WTC11 (cell line): Measurements from ENCODE around the gene DYRK2. TPM values are rescaled to one million over a fixed set of nuclear protein-coding genes. Genes with fewer than 3 reads are reported as not detected.

Source experiments
- ATAC-seq: fragments of 200-7000 bp; cut with Tn5 transposase; 2 replicates; pipeline ENCODE4 v1.10.0; 2021; ENCODE audit warnings: mild to moderate bottlenecking, moderate library complexity
- CTCF ChIA-PET: fragments of 300-600 bp; sonication (Branson Sonifier 250); formaldehyde crosslinking; loops from one replicate; lab custom pipeline; 2021; ENCODE audit warnings: antibody characterized with exemption; lab: Charles Lee
- POLR2A ChIA-PET: fragments of 350-600 bp; sonication (Branson Sonifier 250); formaldehyde crosslinking; loops from one replicate; lab custom pipeline; 2021; ENCODE audit warnings: antibody characterized with exemption; lab: Charles Lee
- DNase-seq: peaks from one replicate; pipeline ENCODE4 v3.0.0; 2021; ENCODE audit warnings: low spot score
- H3K27ac Mint-ChIP-seq: 2 replicates; pipeline ENCODE4 v1.8.0; 2021; ENCODE audit warnings: mixed read lengths
- H3K27me3 Mint-ChIP-seq: 2 replicates; pipeline ENCODE4 v1.8.0; 2021; ENCODE audit warnings: low read depth, mild to moderate bottlenecking, moderate library complexity, mixed read lengths
- H3K36me3 Mint-ChIP-seq: 2 replicates; pipeline ENCODE4 v1.8.0; 2021; ENCODE audit warnings: mixed read lengths
- H3K4me1 Mint-ChIP-seq: 2 replicates; pipeline ENCODE4 v1.8.0; 2022; ENCODE audit warnings: mixed read lengths
- H3K4me3 Mint-ChIP-seq: 2 replicates; pipeline ENCODE4 v1.8.0; 2021; ENCODE audit warnings: mild to moderate bottlenecking, moderate library complexity, mixed read lengths
- H3K9me3 Mint-ChIP-seq: 2 replicates; pipeline ENCODE4 v1.8.0; 2021; ENCODE audit warnings: mixed read lengths
- ATF1 ChIP-seq: sonication (generic); formaldehyde crosslinking; IDR thresholded peaks from 2 replicates; pipeline ENCODE4 v1.8.1; 2023; ENCODE audit warnings: mild to moderate bottlenecking, moderate library complexity, missing genetic modification reagents
- ATF6 ChIP-seq: sonication (generic); formaldehyde crosslinking; IDR thresholded peaks from 2 replicates; pipeline ENCODE4 v1.8.1; 2023; ENCODE audit warnings: mild to moderate bottlenecking, missing genetic modification reagents
- CDX4 ChIP-seq: fragments of 250-450 bp; sonication (Bioruptor Pico); IDR thresholded peaks from 2 replicates; pipeline ENCODE4 v1.9.0; 2021; ENCODE audit warnings: moderate library complexity, mild to moderate bottlenecking, inconsistent platforms, borderline replicate concordance
- E2F5 ChIP-seq: sonication (generic); formaldehyde crosslinking; IDR thresholded peaks from 2 replicates; pipeline ENCODE4 v1.8.1; 2022; ENCODE audit warnings: mild to moderate bottlenecking, moderate library complexity, missing genetic modification reagents
- ESRRA ChIP-seq: sonication (generic); formaldehyde crosslinking; IDR thresholded peaks from 2 replicates; pipeline ENCODE4 v1.8.1; 2022; ENCODE audit warnings: mild to moderate bottlenecking, missing genetic modification reagents, borderline replicate concordance
- ETV6 ChIP-seq: sonication (generic); formaldehyde crosslinking; IDR thresholded peaks from 2 replicates; pipeline ENCODE4 v1.8.1; 2022; ENCODE audit warnings: mild to moderate bottlenecking, missing genetic modification reagents
- FOXJ3 ChIP-seq: sonication (generic); formaldehyde crosslinking; IDR thresholded peaks from 2 replicates; pipeline ENCODE4 v1.9.0; 2021; ENCODE audit warnings: missing genetic modification reagents, mild to moderate bottlenecking, borderline replicate concordance
- HMGA2 ChIP-seq: fragments of 250-450 bp; sonication (Bioruptor Pico); IDR thresholded peaks from 2 replicates; pipeline ENCODE4 v1.4.0; 2021; ENCODE audit warnings: mild to moderate bottlenecking, moderate library complexity
- KAT7 ChIP-seq: sonication (generic); formaldehyde crosslinking; IDR thresholded peaks from 2 replicates; pipeline ENCODE4 v1.8.1; 2023; ENCODE audit warnings: missing genetic modification reagents, mild to moderate bottlenecking, borderline replicate concordance
- MLX ChIP-seq: sonication (generic); formaldehyde crosslinking; IDR thresholded peaks from 2 replicates; pipeline ENCODE4 v1.8.1; 2023; ENCODE audit warnings: mild to moderate bottlenecking, missing genetic modification reagents, moderate library complexity
- MXD4 ChIP-seq: fragments of 250-450 bp; sonication (Bioruptor Pico); IDR thresholded peaks from 2 replicates; pipeline ENCODE4 v1.8.0; 2021; ENCODE audit warnings: mild to moderate bottlenecking, moderate library complexity, borderline replicate concordance
- NFYB ChIP-seq: sonication (generic); formaldehyde crosslinking; conservative IDR thresholded peaks from 2 replicates; pipeline ENCODE4 v1.8.0; 2022; ENCODE audit warnings: low read depth, missing genetic modification reagents
- NR3C1 ChIP-seq: sonication (generic); formaldehyde crosslinking; conservative IDR thresholded peaks from 2 replicates; pipeline ENCODE4 v1.8.1; 2023; ENCODE audit warnings: low read depth, mild to moderate bottlenecking, missing genetic modification reagents
- TCF7 ChIP-seq: sonication (generic); formaldehyde crosslinking; IDR thresholded peaks from 2 replicates; pipeline ENCODE4 v1.8.0; 2022; ENCODE audit warnings: mild to moderate bottlenecking, low read depth, missing genetic modification reagents, moderate library complexity
- TEAD1 ChIP-seq: sonication (generic); formaldehyde crosslinking; IDR thresholded peaks from 2 replicates; pipeline ENCODE4 v1.8.0; 2022; ENCODE audit warnings: mild to moderate bottlenecking, missing genetic modification reagents
- USF1 ChIP-seq: sonication (generic); formaldehyde crosslinking; IDR thresholded peaks from 2 replicates; pipeline ENCODE4 v1.8.0; 2022; ENCODE audit warnings: mild to moderate bottlenecking, missing genetic modification reagents
- ZBTB43 ChIP-seq: sonication (generic); formaldehyde crosslinking; IDR thresholded peaks from 2 replicates; pipeline ENCODE4 v1.8.1; 2023; ENCODE audit warnings: mild to moderate bottlenecking, missing genetic modification reagents
- ZNF232 ChIP-seq: sonication (generic); formaldehyde crosslinking; IDR thresholded peaks from 2 replicates; pipeline ENCODE4 v1.8.0; 2022; ENCODE audit warnings: mild to moderate bottlenecking, missing genetic modification reagents
- total RNA-seq: library from RNA; stranded (reverse); gene quantifications from 3 replicates; pipeline ENCODE4 v1.2.3, GENCODE V29; 2021

Gene DYRK2
- total RNA-seq, 1 experiment from 2014 or later: 36.1 TPM

- ATAC-seq: no peak
- Mint-ChIP-seq H3K27ac (no peak overlapping the region), H3K27me3 (peaks cover 8% of the 10 kb centered on the region), H3K36me3 (no peaks in the 10 kb centered on the region), H3K4me1 (peaks cover 26% of the 10 kb centered on the region), H3K4me3 (no peak overlapping the region), H3K9me3 (no peaks in the 10 kb centered on the region)
- ChIA-PET CTCF (no interaction called here), POLR2A (no interaction called here)
- TF ChIP-seq ZNF232 (no peak), NR3C1 (CRISPR knock-in tag) (no peak), CDX4 (no peak), MLX (CRISPR knock-in tag) (no peak), NFYB (no peak), TCF7 (CRISPR knock-in tag) (no peak), ATF1 (CRISPR knock-in tag) (no peak), HMGA2 (no peak), ESRRA (CRISPR knock-in tag) (no peak), FOXJ3 (CRISPR knock-in tag) (no peak), KAT7 (CRISPR knock-in tag) (no peak), ZBTB43 (CRISPR knock-in tag) (no peak), USF1 (CRISPR knock-in tag) (no peak), TEAD1 (no peak), E2F5 (no peak), MXD4 (CRISPR knock-in tag) (no peak)
- DNase-seq: no peak
Observed at GRCh38 chr12:67626156-67626555, 22.4 kb upstream of the DYRK2 start.

GRCh38 chr12:67630373-67631088 is 18.0 kb upstream of the DYRK2 start:
- Mint-ChIP-seq H3K4me3 (peak overlapping the region; percentile 14), H3K27ac (peak overlapping the region; percentile 7), H3K9me3 (no peaks in the 10 kb centered on the region), H3K36me3 (no peaks in the 10 kb centered on the region)
- CTCF ChIA-PET: interaction anchor here (1.0 to 1.7 kb wide), 5 partner anchors 13 to 312 kb away, joined by 3 to 8 read pairs (median 5); partner anchors contain the start of gene DYRK2
- peak; percentile 99 for ATAC-seq
- TF ChIP-seq ATF6 (CRISPR knock-in tag): no peak
- TF ChIP-seq ETV6 (CRISPR knock-in tag): 0 out of 2 replicates have a peak, but pooled peaks have one; percentile 31
- TF ChIP-seq, all 79 proteins: peak for 1
- POLR2A ChIA-PET: no interaction called here
- peak; percentile 30 for DNase-seq
- Mint-ChIP-seq H3K4me1 (peaks cover 54% of the 10 kb centered on the region), H3K27me3 (peaks cover 24% of the 10 kb centered on the region)
